GM12878 (cell line): ENCODE measurements around the gene MFSD12.

ENCODE experiments used
- CREB1 ChIP-seq: IDR thresholded peaks from 2 replicates; pipeline ENCODE4 v1.6.1; 2012; ENCODE audit warnings: low read depth, mild to moderate bottlenecking, inconsistent platforms
- ESRRA ChIP-seq: IDR thresholded peaks from 2 replicates; pipeline ENCODE4 v1.6.1; 2012; ENCODE audit warnings: mild to moderate bottlenecking, low read length, improper control_type of control experiment
- JUND ChIP-seq: IDR thresholded peaks from 2 replicates; pipeline ENCODE4 v1.6.1; 2012; ENCODE audit warnings: low read depth, mild to moderate bottlenecking, low read length, improper control_type of control experiment, moderate library complexity
- POLR2A ChIP-seq: IDR thresholded peaks from 2 replicates; pipeline ENCODE4 v1.6.1; 2011; ENCODE audit warnings: low read depth, mild to moderate bottlenecking, low read length
- SIN3A ChIP-seq: IDR thresholded peaks from 2 replicates; pipeline ENCODE4 v1.6.1; 2012; ENCODE audit warnings: low read depth, low read length, improper control_type of control experiment
- SRF ChIP-seq, 2 experiments: IDR thresholded peaks; 2 replicates each; pipeline ENCODE4 v1.6.1; 2011; ENCODE audit warnings: low read depth in 2 of 2, low read length in 2 of 2, mild to moderate bottlenecking in 1 of 2, moderate library complexity in 1 of 2
- TARDBP ChIP-seq: IDR thresholded peaks from 2 replicates; pipeline ENCODE4 v1.6.1; 2016; ENCODE audit warnings: borderline replicate concordance
- TF ChIP-seq, protein P1 (sequence below): IDR thresholded peaks from 2 replicates; pipeline ENCODE4 v1.6.1; 2012; ENCODE audit warnings: low read depth, low read length, improper control_type of control experiment
- TF ChIP-seq, protein P2 (sequence below): IDR thresholded peaks from 2 replicates; pipeline ENCODE4 v1.6.1; 2012; ENCODE audit warnings: low read length, inconsistent platforms
- TF ChIP-seq, protein P3 (sequence below), 3 experiments: IDR thresholded peaks in 2 of 3; conservative IDR thresholded peaks in 1 of 3; 2 replicates each; pipeline ENCODE4 v1.5.1; 2011; ENCODE audit warnings: low read depth in 3 of 3, low read length in 3 of 3, mild to moderate bottlenecking in 3 of 3, control low read depth in 2 of 3, moderate library complexity in 2 of 3, inconsistent platforms in 1 of 3, mixed read lengths in 1 of 3; ENCODE audit not compliant: control insufficient read depth in 2 of 3, insufficient read depth in 1 of 3; ENCODE audit errors: extremely low read depth in 1 of 3
- TF ChIP-seq, protein P4 (sequence below): IDR thresholded peaks from 2 replicates; pipeline ENCODE4 v1.6.1; 2011; ENCODE audit warnings: borderline replicate concordance, low read depth, mild to moderate bottlenecking, moderate library complexity, mixed read lengths, low read length; ENCODE audit not compliant: insufficient read depth; ENCODE audit errors: extremely low read length

DNA sequence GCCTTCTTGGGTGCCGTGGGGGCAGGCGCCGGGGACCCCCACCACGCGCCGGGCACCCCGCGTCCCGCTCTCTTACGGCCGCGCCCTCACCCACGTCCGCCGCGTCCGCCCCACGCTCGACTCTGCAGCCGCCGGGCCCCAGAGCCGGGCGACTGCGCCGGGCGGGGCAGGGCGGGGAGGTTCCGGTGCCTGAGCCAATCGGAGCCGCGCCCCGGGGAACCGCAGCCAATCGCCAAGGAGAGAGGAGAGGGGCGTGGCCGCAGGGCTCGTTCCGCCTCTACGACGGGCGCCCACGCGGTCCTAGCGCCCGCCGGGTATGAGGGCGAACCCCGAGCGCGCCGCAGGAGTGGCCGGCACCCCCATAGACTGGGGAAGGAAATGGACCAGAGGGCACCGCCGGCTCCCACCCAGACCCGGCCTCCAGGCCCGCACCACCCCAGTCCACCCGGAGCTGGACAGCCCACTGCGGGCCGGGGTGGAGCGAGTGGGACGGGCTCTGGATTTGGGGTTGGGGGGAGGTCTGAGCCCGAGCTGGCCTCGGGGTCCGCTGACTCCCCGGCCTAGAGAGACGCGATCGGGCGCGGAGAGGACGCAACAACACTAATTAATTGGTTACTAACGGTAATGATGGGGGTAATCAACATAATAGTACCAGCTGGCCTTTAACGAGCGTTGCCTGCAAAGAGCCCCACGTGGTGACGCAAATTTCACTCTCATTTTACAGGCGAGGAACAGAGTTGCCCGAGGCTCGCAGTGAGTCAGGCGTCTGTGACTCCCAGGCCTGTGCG, at the start of gene MFSD12:
- TF ChIP-seq ESRRA (no peak), CREB1 (peak; percentile 81), POLR2A (peak; percentile 86), TARDBP (no peak), SRF (IDR thresholded peaks at IDR 0.05; ENCODE audit: low read depth in 2 of 2, low read length in 2 of 2) (no peak), SIN3A (0 out of 2 replicates have a peak, but pooled peaks have one; percentile 41), JUND (no peak)
- TF ChIP-seq, protein P1, sequence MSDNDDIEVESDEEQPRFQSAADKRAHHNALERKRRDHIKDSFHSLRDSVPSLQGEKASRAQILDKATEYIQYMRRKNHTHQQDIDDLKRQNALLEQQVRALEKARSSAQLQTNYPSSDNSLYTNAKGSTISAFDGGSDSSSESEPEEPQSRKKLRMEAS: peak; percentile 81; the same call in 1 of the 2 replicates
- TF ChIP-seq, protein P2, sequence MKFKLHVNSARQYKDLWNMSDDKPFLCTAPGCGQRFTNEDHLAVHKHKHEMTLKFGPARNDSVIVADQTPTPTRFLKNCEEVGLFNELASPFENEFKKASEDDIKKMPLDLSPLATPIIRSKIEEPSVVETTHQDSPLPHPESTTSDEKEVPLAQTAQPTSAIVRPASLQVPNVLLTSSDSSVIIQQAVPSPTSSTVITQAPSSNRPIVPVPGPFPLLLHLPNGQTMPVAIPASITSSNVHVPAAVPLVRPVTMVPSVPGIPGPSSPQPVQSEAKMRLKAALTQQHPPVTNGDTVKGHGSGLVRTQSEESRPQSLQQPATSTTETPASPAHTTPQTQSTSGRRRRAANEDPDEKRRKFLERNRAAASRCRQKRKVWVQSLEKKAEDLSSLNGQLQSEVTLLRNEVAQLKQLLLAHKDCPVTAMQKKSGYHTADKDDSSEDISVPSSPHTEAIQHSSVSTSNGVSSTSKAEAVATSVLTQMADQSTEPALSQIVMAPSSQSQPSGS: no peak
- TF ChIP-seq, protein P3, sequence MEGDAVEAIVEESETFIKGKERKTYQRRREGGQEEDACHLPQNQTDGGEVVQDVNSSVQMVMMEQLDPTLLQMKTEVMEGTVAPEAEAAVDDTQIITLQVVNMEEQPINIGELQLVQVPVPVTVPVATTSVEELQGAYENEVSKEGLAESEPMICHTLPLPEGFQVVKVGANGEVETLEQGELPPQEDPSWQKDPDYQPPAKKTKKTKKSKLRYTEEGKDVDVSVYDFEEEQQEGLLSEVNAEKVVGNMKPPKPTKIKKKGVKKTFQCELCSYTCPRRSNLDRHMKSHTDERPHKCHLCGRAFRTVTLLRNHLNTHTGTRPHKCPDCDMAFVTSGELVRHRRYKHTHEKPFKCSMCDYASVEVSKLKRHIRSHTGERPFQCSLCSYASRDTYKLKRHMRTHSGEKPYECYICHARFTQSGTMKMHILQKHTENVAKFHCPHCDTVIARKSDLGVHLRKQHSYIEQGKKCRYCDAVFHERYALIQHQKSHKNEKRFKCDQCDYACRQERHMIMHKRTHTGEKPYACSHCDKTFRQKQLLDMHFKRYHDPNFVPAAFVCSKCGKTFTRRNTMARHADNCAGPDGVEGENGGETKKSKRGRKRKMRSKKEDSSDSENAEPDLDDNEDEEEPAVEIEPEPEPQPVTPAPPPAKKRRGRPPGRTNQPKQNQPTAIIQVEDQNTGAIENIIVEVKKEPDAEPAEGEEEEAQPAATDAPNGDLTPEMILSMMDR (IDR thresholded peaks at IDR 0.05 in 2 of 3, conservative IDR thresholded peaks at IDR 0.05 in 1 of 3; ENCODE audit: control insufficient read depth in 2 of 3, extremely low read depth in 1 of 3, insufficient read depth in 1 of 3, low read depth in 3 of 3, low read length in 3 of 3): no peak
- TF ChIP-seq, protein P4, sequence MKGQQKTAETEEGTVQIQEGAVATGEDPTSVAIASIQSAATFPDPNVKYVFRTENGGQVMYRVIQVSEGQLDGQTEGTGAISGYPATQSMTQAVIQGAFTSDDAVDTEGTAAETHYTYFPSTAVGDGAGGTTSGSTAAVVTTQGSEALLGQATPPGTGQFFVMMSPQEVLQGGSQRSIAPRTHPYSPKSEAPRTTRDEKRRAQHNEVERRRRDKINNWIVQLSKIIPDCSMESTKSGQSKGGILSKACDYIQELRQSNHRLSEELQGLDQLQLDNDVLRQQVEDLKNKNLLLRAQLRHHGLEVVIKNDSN: peak; percentile 51
